ENCODE data around the gene HDLBP.

HDLBP gene

GRCh38 chr2:241248897-241249296, 66.6 kb downstream of the HDLBP start:
- no peak for DNase-seq

DNA sequence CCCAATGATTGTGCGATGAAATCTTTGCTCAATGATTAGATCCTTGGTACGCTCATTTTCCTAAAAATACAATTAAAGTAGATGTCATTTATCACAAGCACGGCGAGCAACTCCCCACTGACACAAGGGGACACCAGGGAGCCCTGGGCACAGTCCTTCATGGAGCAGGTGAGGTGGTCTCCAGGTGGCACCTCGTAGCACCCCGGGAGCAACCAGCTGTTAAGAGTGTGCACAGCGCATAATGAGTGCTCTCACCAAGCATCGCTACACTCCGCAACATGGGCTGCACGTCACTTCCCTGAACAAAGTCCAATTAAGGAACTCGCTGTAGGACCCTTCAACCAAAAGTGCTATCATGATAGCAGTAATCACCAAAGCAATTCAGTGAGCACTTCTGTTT, 67.2 kb downstream of the HDLBP start:
- DNase-seq = no peak

DNA sequence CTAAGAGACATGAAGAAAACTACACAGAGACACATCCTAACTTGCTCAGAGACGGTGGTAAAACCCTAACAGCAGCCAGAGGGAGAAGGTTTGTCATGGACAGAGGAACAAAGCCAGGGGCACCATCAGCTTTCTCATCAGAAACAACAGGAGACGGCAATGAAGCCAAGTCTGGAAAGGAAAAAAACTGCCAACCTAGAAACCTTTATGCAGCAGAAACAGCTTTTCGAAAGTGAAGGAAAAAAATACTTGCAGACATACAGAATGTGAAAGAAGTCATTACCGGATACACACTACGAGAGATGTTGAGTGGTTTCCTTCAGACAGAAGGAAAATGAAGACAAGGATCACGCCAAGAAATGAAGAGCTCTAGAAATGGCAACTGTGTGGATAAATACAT, 71.1 kb downstream of the HDLBP start:
- DNase-seq = no peak

GRCh38 chr2:241242306-241242705, 73.2 kb downstream of the HDLBP start:
- DNase-seq = no peak

DNA sequence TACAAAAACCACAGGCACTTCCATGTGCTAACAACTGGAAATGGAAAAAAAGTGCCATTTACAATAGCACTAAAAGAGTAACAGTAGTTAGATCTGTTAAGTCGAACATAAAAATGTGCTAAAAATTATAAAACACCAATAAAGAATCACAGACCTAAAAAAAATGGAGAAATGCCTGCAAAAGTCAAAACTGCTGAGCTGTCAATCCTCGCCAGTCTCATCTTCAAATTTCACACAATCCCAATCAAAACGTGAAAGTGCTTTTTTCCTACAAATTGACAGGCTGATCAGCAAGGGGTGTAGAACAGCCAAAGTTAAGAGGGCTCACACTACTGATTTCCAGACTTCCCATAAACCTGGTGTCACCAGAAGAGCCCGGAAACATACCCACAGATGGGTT, 73.8 kb downstream of the HDLBP start:
- no peak for DNase-seq

DNA sequence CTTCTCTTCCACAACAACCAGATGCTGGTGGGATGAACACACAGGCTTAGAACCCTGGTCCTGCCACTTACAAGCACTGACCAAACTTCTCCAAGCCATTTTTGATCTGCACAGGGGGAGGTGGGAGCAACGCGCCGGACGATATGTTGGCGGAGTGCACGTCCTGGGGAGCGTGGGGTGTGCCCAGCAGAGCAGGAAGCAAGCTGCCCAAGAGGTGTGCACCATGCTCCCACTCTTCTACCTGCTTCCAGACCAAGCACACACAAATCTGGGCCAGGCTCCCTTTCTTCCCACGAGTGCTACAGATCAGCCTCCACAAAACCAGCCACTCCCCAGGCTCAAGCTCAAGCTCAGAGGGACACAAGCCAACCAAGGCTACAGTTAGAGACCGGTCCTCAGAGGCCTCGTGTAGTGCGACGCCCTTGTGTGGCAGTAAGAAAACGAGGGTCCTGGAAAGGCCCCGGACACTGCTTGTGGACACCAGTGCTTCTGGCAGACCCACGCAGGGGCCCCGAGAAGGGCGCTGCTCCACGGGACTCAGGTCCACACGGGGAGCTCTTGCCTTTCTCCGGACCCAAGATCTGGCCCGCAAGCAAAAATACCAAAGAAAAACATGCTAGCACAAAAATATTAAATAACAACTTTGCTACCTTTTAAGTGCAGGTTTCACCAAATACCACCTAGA, 75.0 kb downstream of the HDLBP start:
- no peak for DNase-seq

GRCh38 chr2:241239552-241240202, 75.8 kb downstream of the HDLBP start:
- DNase-seq = no peak

DNA sequence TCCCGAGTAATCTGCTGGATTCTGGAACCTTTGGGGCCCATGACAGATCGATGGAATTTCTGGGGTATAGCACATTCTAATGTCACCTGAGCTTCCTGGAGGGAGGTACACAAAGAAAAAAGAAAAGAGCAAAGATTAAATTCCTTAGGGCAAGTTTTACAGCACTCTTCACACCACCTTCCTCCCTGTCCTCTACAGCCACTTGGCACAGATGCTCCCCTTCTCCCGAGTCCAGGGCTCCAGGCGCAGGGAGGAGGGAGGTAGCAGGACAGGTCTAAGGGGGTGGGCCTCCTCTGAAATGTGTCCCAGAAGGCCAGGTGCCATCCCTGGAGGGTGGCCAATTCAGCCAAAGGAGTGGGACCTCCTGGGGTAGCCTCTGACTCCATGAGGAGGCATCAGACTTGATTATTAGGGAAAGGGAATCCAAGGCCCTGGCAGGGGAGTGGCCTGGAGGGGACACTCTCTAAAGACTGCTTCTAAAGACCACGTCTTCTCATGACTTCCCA, 76.7 kb downstream of the HDLBP start:
- no peak for DNase-seq

- no peak for DNase-seq
Measured at GRCh38 chr2:241237949-241238371, 77.5 kb downstream of the HDLBP start.

GRCh38 chr2:241237047-241237446, 78.4 kb downstream of the HDLBP start:
- no peak for DNase-seq

DNA sequence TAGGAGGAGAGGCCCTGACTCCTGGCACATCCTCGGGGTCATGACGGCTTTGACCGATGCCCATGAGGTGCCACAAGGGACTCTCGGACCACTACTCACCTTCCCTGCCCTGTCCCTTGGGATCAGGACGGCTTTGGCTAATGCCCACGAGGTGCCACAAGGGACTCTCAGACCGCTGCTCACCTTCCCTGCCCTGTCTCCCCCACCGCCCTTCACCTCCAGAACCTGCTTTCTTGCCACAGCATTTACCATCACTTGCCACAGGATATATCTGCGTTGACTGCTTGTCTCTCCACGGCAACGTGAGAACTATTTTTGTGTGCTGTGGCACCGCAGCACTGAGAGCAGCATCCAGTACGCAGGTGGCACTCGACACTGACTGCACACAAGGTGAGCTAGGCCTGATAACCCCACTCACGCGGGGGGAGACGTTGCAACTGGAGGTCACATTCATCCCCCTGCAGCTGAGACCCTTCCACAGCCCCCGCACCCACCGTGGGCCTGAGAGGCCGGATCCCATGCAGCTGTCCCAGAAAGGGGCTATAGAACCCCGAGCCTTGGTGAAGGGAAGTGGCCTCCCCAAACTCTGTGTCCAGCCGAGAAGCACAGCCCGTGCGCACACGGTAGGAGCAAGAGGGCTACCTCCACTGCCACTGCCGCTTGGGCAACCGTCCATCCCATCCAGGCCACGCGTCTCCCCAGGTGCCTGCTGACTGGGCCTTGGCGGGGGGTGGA, 79.4 kb downstream of the HDLBP start:
- no peak for DNase-seq

GRCh38 chr2:241234962-241235740, 80.3 kb downstream of the HDLBP start:
- DNase-seq = no peak

- no peak for DNase-seq
Measured at GRCh38 chr2:241234066-241234790, 81.2 kb downstream of the HDLBP start.

DNA sequence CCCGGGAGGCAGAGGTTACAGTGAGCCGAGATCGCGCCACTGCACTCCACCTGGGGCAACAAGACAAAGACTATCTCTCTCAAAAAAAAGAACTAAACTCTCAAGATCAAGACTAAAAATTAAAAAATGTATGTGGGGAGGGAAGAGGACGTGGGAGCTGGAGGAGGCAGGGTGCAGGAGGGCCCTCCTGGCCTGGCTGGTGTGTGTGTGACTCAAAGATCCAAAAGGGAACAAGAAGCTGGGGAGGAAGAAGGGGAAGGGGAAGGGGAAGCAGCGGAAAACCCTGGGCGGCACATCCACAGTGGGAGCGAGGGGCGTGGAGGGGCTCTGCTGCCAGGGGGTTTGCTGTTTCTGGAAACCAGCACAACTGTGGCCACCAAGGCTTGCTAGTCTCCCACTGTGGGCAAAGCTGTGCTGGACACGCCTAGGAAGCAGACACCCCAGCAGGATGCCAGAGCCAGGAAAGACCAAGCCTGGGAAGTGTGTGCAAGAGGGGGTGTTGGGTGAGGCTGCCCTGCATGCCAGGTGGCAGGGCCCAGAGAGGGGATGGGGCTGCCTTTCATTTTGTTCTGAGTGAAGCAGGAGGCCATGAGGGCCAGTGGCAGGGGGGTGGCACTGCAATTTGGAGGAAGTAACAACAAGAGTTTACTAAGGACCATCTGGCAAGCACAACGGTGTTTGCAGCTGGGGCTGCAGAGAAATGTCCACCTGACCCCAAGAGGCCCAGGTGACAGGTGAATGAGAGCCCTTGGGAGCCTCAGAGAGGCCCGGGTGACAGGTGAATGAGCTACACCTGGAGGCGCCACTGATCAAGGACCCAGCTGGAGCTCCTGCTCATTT, 82.5 kb downstream of the HDLBP start:
- DNase-seq = no peak

GRCh38 chr2:241230435-241230834, 85.0 kb downstream of the HDLBP start:
- DNase-seq = no peak

DNA sequence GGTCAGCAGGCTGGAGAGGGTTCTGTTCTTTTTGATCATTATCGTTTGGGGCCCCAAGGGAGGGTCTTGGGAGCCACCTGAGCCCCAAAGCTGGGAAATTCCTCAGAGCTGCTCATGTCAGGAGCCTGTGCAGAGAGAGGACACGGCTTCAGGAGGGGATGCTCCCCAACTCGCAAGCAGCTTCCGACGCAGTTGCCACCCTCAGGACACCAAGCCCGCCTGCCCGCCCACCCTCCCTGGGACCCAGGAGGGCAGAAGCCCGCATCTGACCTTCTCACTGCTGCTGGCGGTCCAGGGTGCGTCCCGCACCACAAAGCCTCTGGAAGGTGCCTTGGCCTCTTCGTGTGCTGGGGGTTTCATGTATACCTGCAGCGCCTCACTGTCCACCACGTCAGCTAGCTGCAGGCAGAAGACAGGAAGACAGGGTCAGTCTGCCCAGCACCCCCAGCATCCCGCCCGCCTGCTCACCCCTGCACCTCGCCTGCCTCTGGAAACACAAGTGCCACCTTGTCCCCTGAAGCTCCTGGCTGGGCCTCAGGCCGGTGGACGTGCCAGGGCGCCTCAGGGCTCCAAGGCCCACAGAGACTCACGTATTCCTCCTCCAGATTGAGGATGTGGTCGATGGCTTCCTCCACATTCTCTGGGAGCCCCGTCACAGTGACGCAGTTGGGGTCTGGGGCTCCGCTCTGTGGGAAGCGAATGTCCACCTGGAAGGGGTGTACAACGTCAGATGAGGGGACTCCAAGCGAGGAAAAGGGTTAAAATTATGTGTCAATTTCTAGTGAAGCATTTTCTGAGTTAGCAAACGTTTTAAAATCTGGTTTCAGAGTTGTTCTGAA, 85.7 kb downstream of the HDLBP start:
- DNase-seq = no peak

DNA sequence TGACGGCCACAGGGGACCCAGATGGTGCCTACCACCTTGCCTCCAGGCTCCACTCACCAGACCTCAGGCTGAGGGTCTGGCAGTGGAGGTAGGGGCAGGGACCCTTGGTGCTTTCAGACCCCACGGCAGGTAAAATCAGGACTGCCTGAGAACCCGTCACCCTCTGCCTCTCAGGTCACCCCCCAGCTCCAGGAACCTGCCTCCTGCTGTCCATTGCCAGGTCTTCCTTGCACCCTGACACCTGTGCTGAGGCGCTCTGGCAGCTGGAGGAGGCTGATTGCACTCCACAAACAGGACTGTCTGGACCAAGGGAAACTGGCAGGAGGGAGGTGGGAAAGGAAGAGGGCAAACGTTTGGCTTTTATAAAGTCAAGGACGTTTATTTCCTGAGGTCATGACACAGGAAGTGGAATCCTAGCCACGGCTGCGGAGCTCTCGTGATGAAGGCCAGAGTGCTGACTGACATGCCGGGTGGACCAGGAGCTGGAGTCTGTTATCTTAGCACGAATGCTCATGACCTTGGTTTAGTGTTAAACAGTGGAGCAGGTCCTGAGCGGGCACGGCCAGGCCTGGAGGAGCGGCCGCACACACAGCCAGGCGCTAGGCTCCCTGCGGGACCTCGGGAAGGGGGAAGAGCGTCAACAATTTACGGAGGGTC, 86.5 kb downstream of the HDLBP start:
- no peak for DNase-seq

- DNase-seq = no peak
Measured at GRCh38 chr2:241228081-241228859, 87.2 kb downstream of the HDLBP start.

- DNase-seq = no peak
Measured at GRCh38 chr2:241227594-241227993, 87.9 kb downstream of the HDLBP start.

Data from GDM1 (cell line).